Jurkat, Clone E6-1 (cell line): ENCODE data around the gene MRI1. TPM values are rescaled to one million over a fixed set of nuclear protein-coding genes. Genes with fewer than 3 reads are reported as not detected.
"Not testable (repeated sequence)": the region's sequence is repeated elsewhere in the genome, so short reads cannot be mapped to it uniquely, and the experiment has no call there.

Experiments used
- DNase-seq: peaks from one replicate; pipeline ENCODE4 v3.0.0-alpha.2; 2011; ENCODE audit warnings: low read depth, low spot score
- H3K4me3 ChIP-seq: 2 replicates; pipeline ENCODE4 v1.5.1; 2011; ENCODE audit warnings: mild to moderate bottlenecking, low read length, control low read depth, moderate library complexity
- polyA plus RNA-seq: library from polyadenylated mRNA; unstranded; fragments of >200 nt; gene quantifications from one replicate; pipeline ENCODE4 v1.2.1, GENCODE V29; 2012; ENCODE audit warnings: missing spikeins; ENCODE audit not compliant: insufficient read length, insufficient read depth

Gene MRI1
- 13.8 TPM for polyA plus RNA-seq

DNA sequence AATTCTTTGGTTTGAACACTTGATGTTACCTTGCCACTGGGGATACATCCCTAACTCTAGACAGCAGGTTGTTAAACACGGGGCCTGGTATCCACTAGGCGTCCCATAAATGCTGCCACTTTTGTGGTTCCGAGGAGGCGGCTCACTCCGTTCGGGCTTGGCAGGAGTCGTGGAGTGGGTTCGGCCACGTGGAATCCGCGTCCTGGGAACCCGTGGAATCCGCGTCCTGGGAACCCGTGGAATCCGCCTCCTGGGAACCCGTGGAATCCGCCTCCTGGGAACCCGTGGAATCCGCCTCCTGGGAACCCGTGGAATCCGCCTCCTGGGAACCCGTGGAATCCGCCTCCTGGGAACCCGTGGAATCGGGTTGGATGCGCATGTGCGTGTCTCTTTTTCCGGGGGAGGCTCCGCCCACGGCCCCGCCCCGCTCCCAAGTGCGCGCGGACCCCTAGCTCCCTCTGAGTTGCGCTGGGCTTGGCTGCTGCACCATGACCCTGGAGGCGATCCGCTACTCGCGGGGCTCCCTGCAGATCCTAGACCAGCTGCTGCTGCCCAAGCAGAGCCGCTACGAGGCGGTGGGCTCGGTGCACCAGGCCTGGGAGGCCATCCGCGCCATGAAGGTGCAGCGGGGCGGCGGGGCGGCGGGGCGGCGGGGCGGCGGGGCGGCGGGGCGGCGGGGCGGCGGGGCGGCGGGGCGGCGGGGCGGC lies at the start of gene MRI1:
MRI1 (plus strand) TSS at position 422 of the 707 bp plus-strand sequence; CDS start at position 489, 67 bp downstream.
- DNase-seq = no peak
- peak within 1 kb of the TSS; percentile 59 for H3K4me3 ChIP-seq

GRCh38 chr19:13717194-13717643 lies 47.1 kb upstream of the MRI1 start:
- H3K4me3 ChIP-seq = no peak overlapping the region
- no peak for DNase-seq

DNA sequence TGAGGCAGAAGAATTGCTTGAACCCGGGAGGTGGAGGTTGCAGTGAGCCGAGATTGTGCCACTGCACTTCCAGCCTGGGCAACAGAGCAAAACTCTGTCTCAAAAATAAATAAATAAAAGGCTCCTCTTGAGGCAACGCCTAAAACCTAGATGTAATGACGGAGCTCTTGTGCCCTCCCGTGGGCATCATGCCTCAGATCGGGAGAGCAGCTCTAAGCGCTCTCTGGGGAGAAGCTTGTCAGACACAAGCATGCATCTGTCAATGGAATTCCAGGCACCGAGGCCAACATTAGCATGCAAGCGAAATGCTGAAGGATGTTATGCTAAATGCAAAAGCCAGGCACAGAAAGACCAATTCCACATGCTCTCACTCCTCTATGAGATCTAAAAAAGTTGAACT lies 45.6 kb upstream of the MRI1 start:
- DNase-seq = no peak
- no peak overlapping the region for H3K4me3 ChIP-seq

DNA sequence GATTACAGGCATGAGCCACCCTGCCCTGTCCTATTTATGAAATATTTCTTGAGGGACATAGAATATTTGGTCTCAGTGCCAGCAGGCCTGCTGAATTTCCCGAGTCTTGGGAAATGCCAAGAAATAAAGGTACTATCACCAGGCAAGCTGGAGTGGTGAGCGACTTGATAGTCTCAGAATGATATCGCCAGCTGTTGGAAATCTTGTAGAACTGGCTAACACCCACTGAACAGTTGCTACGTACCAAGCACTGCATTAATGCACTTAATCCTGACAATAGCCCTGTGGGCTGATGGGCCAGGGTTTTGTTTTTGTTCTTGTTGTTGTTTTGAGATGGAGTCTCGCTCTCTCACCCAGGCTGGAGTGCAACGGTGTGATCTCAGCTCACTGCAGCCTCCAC lies 42.2 kb upstream of the MRI1 start:
- no peak for DNase-seq
- H3K4me3 ChIP-seq = no peak overlapping the region

GRCh38 chr19:13723206-13723605 lies 41.1 kb upstream of the MRI1 start:
- no peak for DNase-seq

DNA sequence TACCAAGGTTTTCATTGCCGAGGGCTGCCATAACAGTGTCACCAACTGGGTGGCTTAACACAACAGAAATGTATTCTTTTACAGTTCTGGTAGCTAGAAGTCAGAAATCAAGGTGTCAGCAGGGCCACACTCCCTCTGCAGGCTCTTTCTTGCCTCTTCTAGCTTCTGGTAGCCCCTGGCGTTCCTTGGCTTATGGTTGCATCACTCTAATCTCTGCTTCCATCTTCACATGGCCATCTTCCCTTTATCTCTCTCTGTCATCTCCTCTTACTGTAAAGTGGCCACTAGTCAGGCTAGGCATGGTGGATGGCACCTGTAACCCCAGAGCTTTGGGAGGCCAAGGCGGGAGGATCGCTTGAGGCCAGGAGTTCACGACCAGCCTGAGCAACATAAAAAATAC lies 38.0 kb upstream of the MRI1 start:
- H3K4me3 ChIP-seq = no peak overlapping the region
- DNase-seq = no peak

More at GRCh38 chr19:13723206-13723605, 41.1 kb upstream of the MRI1 start:
- no peak overlapping the region for H3K4me3 ChIP-seq

GRCh38 chr19:13727798-13728197 lies 36.5 kb upstream of the MRI1 start:
- H3K4me3 ChIP-seq = no peak overlapping the region
- DNase-seq = no peak

GRCh38 chr19:13729859-13730258 lies 34.5 kb upstream of the MRI1 start:
- H3K4me3 ChIP-seq = no peak overlapping the region
- DNase-seq = no peak

GRCh38 chr19:13731147-13731964 lies 33.0 kb upstream of the MRI1 start:
- DNase-seq = peak; percentile 83
- peak overlapping the region; percentile 88 for H3K4me3 ChIP-seq

DNA sequence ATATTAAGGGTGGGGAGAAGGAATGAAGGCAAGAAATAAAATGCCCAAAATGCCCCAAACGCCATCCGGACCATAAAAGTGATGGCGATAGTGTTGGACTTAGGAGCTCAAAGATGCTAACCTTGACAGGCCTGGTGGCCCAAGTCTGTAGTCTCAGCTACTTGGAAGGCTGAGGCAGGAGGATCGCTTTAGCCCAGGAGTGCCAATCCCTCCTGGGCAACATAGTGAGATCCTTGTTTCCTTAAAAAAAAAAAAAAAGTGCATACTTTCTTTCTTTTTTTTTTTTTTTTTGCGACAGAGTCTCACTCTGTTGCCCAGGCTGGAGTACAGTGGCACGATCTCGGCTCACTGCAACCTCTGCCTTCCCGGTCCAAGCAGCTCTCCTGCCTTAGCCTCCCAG lies 32.0 kb upstream of the MRI1 start:
- peak overlapping the region; percentile 88 for H3K4me3 ChIP-seq
- no peak for DNase-seq

- no peak overlapping the region for H3K4me3 ChIP-seq
- no peak for DNase-seq
These were observed 29.6 kb upstream of the MRI1 start for GRCh38 chr19:13734751-13735150.

DNA sequence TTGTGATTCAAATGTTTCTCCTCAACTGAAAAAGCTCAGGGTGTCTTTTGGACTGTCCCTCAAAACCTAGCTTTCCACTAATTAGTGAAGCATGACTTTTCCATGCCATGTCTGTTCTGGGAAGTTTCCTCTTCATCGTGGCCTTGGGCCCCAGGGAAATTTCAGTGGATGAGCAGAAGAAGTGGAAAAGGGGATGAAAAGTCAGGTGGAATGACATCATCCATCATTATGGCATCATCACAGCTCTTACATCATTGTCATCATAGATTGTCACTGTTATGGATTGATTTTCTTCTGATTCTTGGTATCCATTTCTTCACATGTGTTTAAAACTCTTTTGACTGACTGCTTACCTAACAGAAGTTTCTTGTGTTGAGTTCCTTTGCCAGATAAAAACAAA lies 26.2 kb upstream of the MRI1 start:
- no peak for DNase-seq
- no peak overlapping the region for H3K4me3 ChIP-seq

- no peak overlapping the region for H3K4me3 ChIP-seq
- DNase-seq = no peak
These were observed 22.4 kb upstream of the MRI1 start for GRCh38 chr19:13741893-13742292.

- DNase-seq = no peak
- H3K4me3 ChIP-seq = no peak overlapping the region
These were observed 21.6 kb upstream of the MRI1 start for GRCh38 chr19:13742756-13743155.

DNA sequence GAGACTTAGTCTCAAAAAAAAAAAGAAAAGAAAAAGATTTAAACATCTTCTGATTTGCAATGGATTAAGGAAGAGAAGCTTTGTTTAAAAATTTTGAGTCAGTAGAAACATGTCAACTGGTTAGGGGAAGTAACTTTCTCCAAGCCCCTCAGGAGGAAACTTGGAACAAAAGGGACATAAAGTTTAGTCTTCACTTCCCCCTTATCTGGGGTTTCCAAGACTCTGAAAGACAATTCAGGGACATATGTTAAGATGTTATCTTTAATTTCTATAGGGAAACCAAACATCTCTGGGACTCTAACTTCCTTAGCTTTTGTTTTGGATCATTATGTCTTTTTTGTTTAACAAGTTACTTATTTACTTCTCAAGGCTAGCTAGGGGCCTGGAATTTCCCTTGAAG lies 20.1 kb upstream of the MRI1 start:
- no peak overlapping the region for H3K4me3 ChIP-seq
- no peak for DNase-seq

GRCh38 chr19:13747098-13747453 lies 17.2 kb upstream of the MRI1 start:
- no peak for DNase-seq
- H3K4me3 ChIP-seq = peak overlapping the region; percentile 74

DNA sequence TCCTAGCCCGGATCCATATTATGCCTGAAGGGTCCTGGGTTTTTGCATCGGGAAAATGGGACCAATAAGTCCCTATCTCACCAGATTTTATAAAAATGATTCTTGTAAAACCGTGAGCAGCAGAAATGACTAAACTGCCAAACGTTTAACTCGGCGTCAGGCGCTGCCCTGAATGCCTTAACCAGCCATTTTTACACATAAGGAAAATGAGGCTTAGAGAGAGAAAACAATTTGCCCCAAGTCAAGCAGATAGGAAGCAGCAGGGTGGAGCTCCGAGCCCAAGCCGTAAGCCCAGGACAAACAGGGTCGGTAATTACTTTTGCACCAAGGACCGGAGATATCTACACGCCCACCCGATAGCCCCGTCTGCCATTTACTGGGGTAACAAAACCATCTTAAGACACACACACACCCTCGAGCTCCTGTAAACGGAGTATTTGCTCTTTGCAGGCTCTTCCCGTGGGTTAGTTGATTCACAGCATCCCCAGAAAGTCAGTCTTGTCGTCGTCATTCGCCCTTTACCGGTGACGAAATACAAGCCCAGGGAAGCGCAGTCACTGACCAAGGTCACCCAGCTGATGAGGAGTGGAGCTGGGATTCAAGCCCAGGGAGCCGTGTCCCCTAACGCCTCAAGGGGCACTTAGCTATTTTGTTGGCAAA lies 16.0 kb upstream of the MRI1 start:
- peak overlapping the region; percentile 74 for H3K4me3 ChIP-seq
- DNase-seq = no peak

DNA sequence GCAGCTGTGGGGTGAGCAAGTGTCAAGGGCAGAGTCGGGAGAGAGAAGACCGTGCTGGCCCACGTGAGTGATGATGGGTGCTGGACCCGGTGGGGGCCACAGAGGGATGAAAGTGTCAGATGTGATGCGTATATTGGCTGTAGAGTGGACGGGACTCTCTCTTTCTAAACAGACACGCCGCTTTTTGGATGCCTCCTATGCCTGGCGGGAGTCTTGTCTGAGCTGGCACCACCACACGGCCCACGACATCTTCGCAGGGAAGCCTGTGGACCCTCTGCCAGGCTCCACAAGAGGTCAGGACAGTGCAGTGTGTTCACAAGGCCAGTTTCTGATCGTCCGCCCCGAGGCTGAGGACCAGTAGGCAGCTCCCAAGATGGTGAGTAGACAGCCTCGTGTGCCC lies 12.9 kb upstream of the MRI1 start:
- no peak overlapping the region for H3K4me3 ChIP-seq
- no peak for DNase-seq

GRCh38 chr19:13753622-13754021 lies 10.7 kb upstream of the MRI1 start:
- not testable (repeated sequence) for DNase-seq, H3K4me3 ChIP-seq

- DNase-seq = no peak
- H3K4me3 ChIP-seq = no peak overlapping the region
These were observed 8.1 kb upstream of the MRI1 start for GRCh38 chr19:13756210-13756609.
